OCI-LY1 (cell line): ENCODE measurements around the gene OXCT1.

Experiments used
- H2AFZ ChIP-seq: fragments of 200-600 bp; sonication (generic), shearing (Covaris generic); 2 replicates; pipeline ENCODE4 v1.6.0; 2014; ENCODE audit warnings: antibody characterized with exemption, mild to moderate bottlenecking, low read length
- H3F3A ChIP-seq: fragments of 200-600 bp; sonication (generic), shearing (Covaris generic); 2 replicates; pipeline ENCODE4 v1.6.0; 2014; ENCODE audit warnings: mild to moderate bottlenecking, antibody characterized with exemption, low read length, moderate library complexity; ENCODE audit not compliant: insufficient read depth
- H3K27ac ChIP-seq: fragments of 200-600 bp; sonication (generic); 2 replicates; pipeline ENCODE4 v1.5.1; 2014; ENCODE audit warnings: low read length, mixed run types, mild to moderate bottlenecking, low read depth; ENCODE audit not compliant: poor library complexity, severe bottlenecking
- H3K27me3 ChIP-seq: fragments of 200-600 bp; sonication (generic); 2 replicates; pipeline ENCODE4 v1.6.0; 2014; ENCODE audit warnings: antibody characterized with exemption, mild to moderate bottlenecking, low read length, moderate library complexity; ENCODE audit not compliant: insufficient read depth
- H3K36me3 ChIP-seq: fragments of 200-600 bp; sonication (generic); 2 replicates; pipeline ENCODE4 v1.6.1; 2014; ENCODE audit warnings: mild to moderate bottlenecking, antibody characterized with exemption, low read length, moderate library complexity, mixed read lengths; ENCODE audit not compliant: insufficient read depth
- H3K4me1 ChIP-seq: fragments of 200-600 bp; sonication (generic); 2 replicates; pipeline ENCODE4 v1.5.1; 2014; ENCODE audit warnings: mild to moderate bottlenecking, low read length, moderate library complexity; ENCODE audit not compliant: insufficient read depth, severe bottlenecking
- H3K4me2 ChIP-seq: fragments of 200-600 bp; sonication (generic), shearing (Covaris generic); 2 replicates; pipeline ENCODE4 v1.6.1; 2014; ENCODE audit warnings: low read length
- H3K4me3 ChIP-seq: fragments of 200-600 bp; sonication (generic); 2 replicates; pipeline ENCODE4 v1.5.1; 2014; ENCODE audit warnings: low read length, low read depth, mild to moderate bottlenecking, mixed read lengths; ENCODE audit not compliant: poor library complexity, severe bottlenecking
- H3K79me2 ChIP-seq: fragments of 200-600 bp; shearing (Covaris generic); 2 replicates; pipeline ENCODE4 v1.6.1; 2016; ENCODE audit warnings: mixed run types, low read length, mixed read lengths; ENCODE audit not compliant: insufficient read depth
- H3K9ac ChIP-seq: fragments of 200-600 bp; sonication (generic), shearing (Covaris generic); 2 replicates; pipeline ENCODE4 v1.6.1; 2014; ENCODE audit warnings: mild to moderate bottlenecking, low read length, mixed read lengths
- H3K9me2 ChIP-seq: fragments of 200-600 bp; sonication (generic), shearing (Covaris generic); 2 replicates; pipeline ENCODE4 v1.6.1; 2014; ENCODE audit warnings: low read depth, mild to moderate bottlenecking, low read length, mixed read lengths
- H3K9me3 ChIP-seq: fragments of 200-600 bp; shearing (Covaris generic); 2 replicates; pipeline ENCODE4 v1.6.1; 2014; ENCODE audit warnings: low read length, mixed read lengths
- H4K20me1 ChIP-seq: fragments of 200-600 bp; sonication (generic), shearing (Covaris generic); 2 replicates; pipeline ENCODE4 v1.6.0; 2016; ENCODE audit warnings: mild to moderate bottlenecking, low read length; ENCODE audit not compliant: insufficient read depth
- CTCF ChIP-seq: fragments of 200-600 bp; sonication (generic), shearing (Covaris generic); IDR thresholded peaks from 2 replicates; pipeline ENCODE4 v1.5.1; 2017; ENCODE audit warnings: mild to moderate bottlenecking, antibody characterized with exemption, low read length, moderate library complexity, mixed read lengths
- EZH2 ChIP-seq: fragments of 200-600 bp; sonication (generic), shearing (Covaris generic); IDR thresholded peaks from 2 replicates; pipeline ENCODE4 v1.8.0; 2017; ENCODE audit warnings: borderline replicate concordance, mixed run types, mild to moderate bottlenecking, antibody characterized with exemption, low read length, moderate library complexity, mixed read lengths

The OXCT1 gene

DNA sequence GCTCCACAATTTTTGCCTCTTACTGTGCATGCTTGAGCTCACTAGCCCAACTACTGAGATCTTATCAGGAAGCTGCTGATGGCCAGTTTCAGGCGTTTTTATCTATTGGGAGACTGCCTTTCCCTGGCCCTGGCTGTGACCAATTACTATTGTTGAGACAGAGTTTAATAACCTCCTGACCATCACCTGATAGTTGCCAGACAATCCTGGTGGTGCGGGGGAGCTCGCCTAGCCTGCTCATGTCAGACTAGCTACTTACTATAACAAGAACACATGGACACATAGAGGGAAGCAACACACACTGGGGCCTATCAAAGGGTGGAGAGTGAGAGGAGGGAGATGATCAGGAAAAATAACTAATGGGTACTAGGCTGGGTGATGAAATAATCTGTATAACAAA lies 13.0 kb upstream of the OXCT1 start:
- Histone ChIP-seq H3K9me2 (no peaks in the 10 kb centered on the region), H3K4me1 (no peaks in the 10 kb centered on the region), H3F3A (no peaks in the 10 kb centered on the region), H3K79me2 (no peaks in the 10 kb centered on the region), H3K9me3 (peaks cover 2% of the 10 kb centered on the region; the same call in 1 of the 2 replicates), H2AFZ (no peak overlapping the region), H3K36me3 (no peaks in the 10 kb centered on the region), H3K9ac (no peak overlapping the region), H4K20me1 (no peaks in the 10 kb centered on the region), H3K27me3 (0 out of 2 replicates have a peak, but pooled peaks cover 3% of the 10 kb centered on the region), H3K27ac (no peak overlapping the region), H3K4me3 (no peak overlapping the region), H3K4me2 (no peak overlapping the region)
- TF ChIP-seq CTCF (no peak), EZH2 (no peak)

DNA sequence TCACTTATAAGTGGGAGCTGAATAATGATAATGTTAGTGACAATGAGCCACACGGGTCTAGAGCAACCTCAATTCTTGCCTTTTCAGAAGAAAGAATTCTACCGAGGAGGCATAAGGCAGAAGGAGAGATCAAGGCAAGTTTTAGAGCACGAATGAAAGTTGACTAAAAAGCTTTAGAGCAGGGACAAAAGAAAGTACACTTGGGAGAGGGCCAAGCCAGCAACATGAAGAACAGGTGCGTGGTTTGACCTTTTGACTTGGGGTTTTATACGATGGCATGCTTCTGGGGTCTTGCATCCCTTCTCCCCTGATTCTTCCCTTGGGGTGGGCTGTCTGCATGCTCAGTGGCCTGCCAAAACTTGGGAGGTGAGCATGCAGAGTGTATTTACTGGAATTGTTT lies 12.5 kb upstream of the OXCT1 start:
- H3F3A ChIP-seq: no peaks in the 10 kb centered on the region
- H3K9me3 ChIP-seq: peaks cover 2% of the 10 kb centered on the region; the same call in 1 of the 2 replicates
- H3K9ac ChIP-seq: no peak overlapping the region
- no peaks in the 10 kb centered on the region for H3K79me2 ChIP-seq
- TF ChIP-seq CTCF: no peak
- TF ChIP-seq EZH2: no peak
- no peaks in the 10 kb centered on the region for H3K36me3 ChIP-seq
- H2AFZ ChIP-seq: no peak overlapping the region
- no peaks in the 10 kb centered on the region for H3K9me2 ChIP-seq
- H3K4me3 ChIP-seq: no peak overlapping the region
- 0 out of 2 replicates have a peak, but pooled peaks cover 3% of the 10 kb centered on the region for H3K27me3 ChIP-seq
- no peaks in the 10 kb centered on the region for H4K20me1 ChIP-seq
- no peak overlapping the region for H3K4me2 ChIP-seq
- no peak overlapping the region for H3K27ac ChIP-seq
- no peaks in the 10 kb centered on the region for H3K4me1 ChIP-seq

DNA sequence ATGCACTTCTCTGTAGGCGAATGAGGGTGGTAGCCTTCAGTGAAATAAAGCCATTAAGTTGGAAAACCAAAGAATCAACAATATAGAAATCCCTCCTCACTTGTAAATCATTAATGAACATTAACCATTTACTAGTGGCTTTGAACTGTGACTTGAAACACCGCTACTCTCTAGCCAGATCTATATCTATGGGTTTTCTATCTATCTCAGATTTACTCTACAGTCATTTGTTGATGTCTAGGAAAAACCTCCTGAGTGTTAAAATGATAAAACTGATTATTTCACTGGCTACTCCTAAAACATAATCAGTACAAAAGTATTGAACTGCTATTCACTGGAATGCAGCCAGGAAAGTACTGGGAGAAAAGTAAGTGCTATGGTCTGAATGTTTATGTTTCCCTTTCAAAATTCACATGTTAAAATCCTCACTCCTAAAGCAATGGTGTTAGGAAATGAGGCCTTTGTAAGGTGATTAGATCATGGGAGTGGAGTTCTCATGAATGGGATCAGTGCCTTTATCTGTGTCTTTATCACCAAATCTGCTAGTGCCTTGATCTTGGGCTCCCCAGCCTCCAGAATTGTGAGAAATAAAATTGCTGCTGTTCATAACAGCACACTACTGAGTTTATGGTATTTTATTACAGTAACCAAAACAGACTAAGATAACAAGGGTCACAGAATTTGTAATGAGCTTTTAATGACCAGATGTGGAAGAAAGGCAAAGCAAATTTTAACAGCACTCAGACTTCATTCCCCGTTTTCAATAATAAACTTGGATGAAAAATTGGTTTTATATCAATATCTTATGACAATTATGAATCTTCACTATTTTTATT lies 8.6 kb upstream of the OXCT1 start:
- Histone ChIP-seq H4K20me1 (no peaks in the 10 kb centered on the region), H3K9me2 (no peaks in the 10 kb centered on the region), H3K9ac (no peak overlapping the region), H3K27ac (no peak overlapping the region), H3K27me3 (no peaks in the 10 kb centered on the region), H3K4me1 (no peaks in the 10 kb centered on the region), H3K79me2 (no peaks in the 10 kb centered on the region), H3K4me2 (no peak overlapping the region), H3K36me3 (no peaks in the 10 kb centered on the region), H3F3A (no peaks in the 10 kb centered on the region), H3K9me3 (no peaks in the 10 kb centered on the region), H2AFZ (no peak overlapping the region), H3K4me3 (no peak overlapping the region)
- no peak for TF ChIP-seq CTCF
- TF ChIP-seq EZH2: no peak
